Hepatocyte (in vitro differentiated cells): Measurements from ENCODE around the gene CCDC27. TPM values are rescaled to one million over a fixed set of nuclear protein-coding genes. Genes with fewer than 3 reads are reported as not detected.

ENCODE experiments used
- DNase-seq: peaks from one replicate; pipeline ENCODE4 v3.0.0-alpha.2; 2016; ENCODE audit warnings: low spot score
- H2AFZ ChIP-seq: fragments of 200-600 bp; sonication (generic); 2 replicates; pipeline ENCODE4 v1.6.0; 2016; ENCODE audit warnings: antibody characterized with exemption, mild to moderate bottlenecking
- H3K27ac ChIP-seq: fragments of 200-600 bp; sonication (generic); 2 replicates; pipeline ENCODE4 v1.5.1; 2016; ENCODE audit warnings: mild to moderate bottlenecking
- H3K27me3 ChIP-seq: fragments of 200-600 bp; sonication (generic); 2 replicates; pipeline ENCODE4 v1.6.1; 2016
- H3K36me3 ChIP-seq: fragments of 200-600 bp; sonication (generic); replicated peaks from 2 replicates; pipeline ENCODE4 v1.5.1; 2016; ENCODE audit warnings: low read depth; ENCODE audit not compliant: insufficient read depth
- H3K4me1 ChIP-seq: fragments of 200-600 bp; sonication (generic); 2 replicates; pipeline ENCODE4 v1.5.1; 2016; ENCODE audit warnings: mild to moderate bottlenecking, moderate library complexity; ENCODE audit not compliant: insufficient read depth
- H3K4me2 ChIP-seq: fragments of 200-600 bp; sonication (generic); 2 replicates; pipeline ENCODE4 v1.6.0; 2016
- H3K4me3 ChIP-seq: fragments of 200-600 bp; sonication (generic); 2 replicates; pipeline ENCODE4 v1.5.1; 2016; ENCODE audit warnings: mild to moderate bottlenecking
- H3K79me2 ChIP-seq: fragments of 200-600 bp; sonication (generic); 2 replicates; pipeline ENCODE4 v1.6.0; 2017; ENCODE audit warnings: mild to moderate bottlenecking
- H3K9me2 ChIP-seq: fragments of 200-600 bp; sonication (generic); replicated peaks from 2 replicates; pipeline ENCODE4 v1.6.0; 2017; ENCODE audit warnings: mild to moderate bottlenecking; ENCODE audit not compliant: insufficient read depth
- H3K9me3 ChIP-seq: fragments of 200-600 bp; sonication (generic); 2 replicates; pipeline ENCODE4 v1.5.1; 2016; ENCODE audit warnings: low read depth, mild to moderate bottlenecking
- H4K20me1 ChIP-seq: fragments of 200-600 bp; sonication (generic); 2 replicates; pipeline ENCODE4 v1.6.0; 2016; ENCODE audit warnings: mild to moderate bottlenecking; ENCODE audit not compliant: insufficient read depth, poor library complexity, severe bottlenecking
- EZH2 ChIP-seq: fragments of 200-600 bp; sonication (generic); IDR thresholded peaks from 2 replicates; pipeline ENCODE4 v1.6.1; 2016; ENCODE audit warnings: antibody characterized with exemption, mild to moderate bottlenecking, borderline replicate concordance
- EZH2phosphoT487 ChIP-seq: fragments of 200-600 bp; sonication (generic); IDR thresholded peaks from one replicate; pipeline ENCODE4 v1.6.1; 2018; ENCODE audit warnings: antibody characterized with exemption, mild to moderate bottlenecking, low read depth, moderate library complexity; ENCODE audit not compliant: unreplicated experiment, severe bottlenecking
- WGBS: methylation state at CpG from one replicate; pipeline ENCODE4 v1.1.6; 2016; ENCODE audit warnings: low lambda C conversion rate; ENCODE audit errors: missing lambda C conversion rate; 5-methylcytosine and 5-hydroxymethylcytosine counted together
- polyA plus RNA-seq: library from polyadenylated mRNA; unstranded; fragments of >200 nt; fragmentation: Nextera tagmentation; extraction: Ambion mirVana; gene quantifications from 2 replicates; pipeline ENCODE4 v1.2.1, GENCODE V29; 2016
- total RNA-seq: library from RNA; depleted of rRNA; stranded (reverse); fragments of >200 nt; gene quantifications from 2 replicates; pipeline ENCODE4 v1.2.3, GENCODE V29; 2014
- TF ChIP-seq, protein P1 (sequence below): fragments of 200-600 bp; sonication (generic); IDR thresholded peaks from 2 replicates; pipeline ENCODE4 v1.5.1; 2016; ENCODE audit warnings: antibody characterized with exemption, mild to moderate bottlenecking; ENCODE audit not compliant: poor library complexity

The CCDC27 gene
- total and polyA plus RNA-seq, 2 experiments from 2014 or later = 0.17 to 0.59 TPM

DNA sequence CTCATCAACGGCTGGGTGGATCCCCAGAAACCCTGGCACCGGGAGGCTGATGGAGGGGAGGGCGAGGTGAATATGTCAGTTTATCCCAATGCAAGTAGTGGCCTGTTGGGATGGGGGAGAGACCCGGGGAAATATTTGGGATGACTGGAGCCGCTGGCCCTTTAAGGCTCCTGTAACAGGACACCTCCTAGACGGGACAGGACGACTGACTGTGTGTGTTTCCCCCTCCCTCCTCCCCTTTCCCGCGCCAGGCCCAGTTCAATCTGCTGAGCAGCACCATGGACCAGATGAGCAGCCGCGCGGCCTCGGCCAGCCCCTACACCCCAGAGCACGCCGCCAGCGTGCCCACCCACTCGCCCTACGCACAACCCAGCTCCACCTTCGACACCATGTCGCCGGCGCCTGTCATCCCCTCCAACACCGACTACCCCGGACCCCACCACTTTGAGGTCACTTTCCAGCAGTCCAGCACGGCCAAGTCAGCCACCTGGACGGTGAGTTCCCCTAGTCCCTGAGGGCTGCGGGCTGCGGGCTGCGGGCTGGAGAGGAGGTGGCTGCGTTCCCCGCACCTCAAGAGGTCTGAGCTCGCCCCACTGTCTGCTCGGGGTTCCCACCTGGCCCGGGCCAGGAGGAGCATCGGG is 44.8 kb upstream of the CCDC27 start:
- peaks cover 18% of the 10 kb centered on the region for H3K27me3 ChIP-seq

DNA sequence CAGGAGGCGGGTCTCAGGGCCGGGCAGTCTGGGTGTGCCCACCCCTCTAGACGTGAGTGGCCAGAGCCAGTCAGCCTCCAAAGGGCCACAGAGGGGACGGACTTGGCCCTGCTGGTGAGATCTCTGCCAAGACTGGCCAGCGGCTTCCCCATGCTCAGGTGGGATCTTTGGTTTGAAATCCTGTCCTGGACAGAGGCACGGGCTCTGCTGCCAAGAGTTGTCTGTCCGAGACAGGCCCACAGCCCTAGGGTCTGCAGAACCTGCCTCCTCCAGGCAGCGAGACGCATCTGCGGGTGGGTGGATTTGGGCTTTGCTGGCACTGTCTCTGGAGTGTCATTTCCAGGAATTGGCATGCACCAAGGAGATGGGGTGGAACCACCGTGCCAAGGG is 44.3 kb upstream of the CCDC27 start:
- H3K27me3 ChIP-seq = peaks cover 18% of the 10 kb centered on the region
- no peak for DNase-seq
- H3K36me3 ChIP-seq = no peaks in the 10 kb centered on the region

More for the DNA sequence above, 44.8 kb upstream of the CCDC27 start:
- no peaks in the 10 kb centered on the region for H3K79me2 ChIP-seq
- 39% methylated on average over 27 of the region's 35 CpGs for WGBS
- H3K9me2 ChIP-seq = no peaks in the 10 kb centered on the region
- TF ChIP-seq, protein P1, sequence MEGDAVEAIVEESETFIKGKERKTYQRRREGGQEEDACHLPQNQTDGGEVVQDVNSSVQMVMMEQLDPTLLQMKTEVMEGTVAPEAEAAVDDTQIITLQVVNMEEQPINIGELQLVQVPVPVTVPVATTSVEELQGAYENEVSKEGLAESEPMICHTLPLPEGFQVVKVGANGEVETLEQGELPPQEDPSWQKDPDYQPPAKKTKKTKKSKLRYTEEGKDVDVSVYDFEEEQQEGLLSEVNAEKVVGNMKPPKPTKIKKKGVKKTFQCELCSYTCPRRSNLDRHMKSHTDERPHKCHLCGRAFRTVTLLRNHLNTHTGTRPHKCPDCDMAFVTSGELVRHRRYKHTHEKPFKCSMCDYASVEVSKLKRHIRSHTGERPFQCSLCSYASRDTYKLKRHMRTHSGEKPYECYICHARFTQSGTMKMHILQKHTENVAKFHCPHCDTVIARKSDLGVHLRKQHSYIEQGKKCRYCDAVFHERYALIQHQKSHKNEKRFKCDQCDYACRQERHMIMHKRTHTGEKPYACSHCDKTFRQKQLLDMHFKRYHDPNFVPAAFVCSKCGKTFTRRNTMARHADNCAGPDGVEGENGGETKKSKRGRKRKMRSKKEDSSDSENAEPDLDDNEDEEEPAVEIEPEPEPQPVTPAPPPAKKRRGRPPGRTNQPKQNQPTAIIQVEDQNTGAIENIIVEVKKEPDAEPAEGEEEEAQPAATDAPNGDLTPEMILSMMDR = no peak
- TF ChIP-seq EZH2phosphoT487 = no peak
- no peak overlapping the region for H3K4me3 ChIP-seq
- no peaks in the 10 kb centered on the region for H4K20me1 ChIP-seq
- no peak overlapping the region for H3K27ac ChIP-seq
- H3K9me3 ChIP-seq = no peaks in the 10 kb centered on the region
- H2AFZ ChIP-seq = no peak overlapping the region
- H3K36me3 ChIP-seq = no peaks in the 10 kb centered on the region
- peaks cover 4% of the 10 kb centered on the region for H3K4me1 ChIP-seq
- no peak for DNase-seq
- H3K4me2 ChIP-seq = no peak overlapping the region

DNA sequence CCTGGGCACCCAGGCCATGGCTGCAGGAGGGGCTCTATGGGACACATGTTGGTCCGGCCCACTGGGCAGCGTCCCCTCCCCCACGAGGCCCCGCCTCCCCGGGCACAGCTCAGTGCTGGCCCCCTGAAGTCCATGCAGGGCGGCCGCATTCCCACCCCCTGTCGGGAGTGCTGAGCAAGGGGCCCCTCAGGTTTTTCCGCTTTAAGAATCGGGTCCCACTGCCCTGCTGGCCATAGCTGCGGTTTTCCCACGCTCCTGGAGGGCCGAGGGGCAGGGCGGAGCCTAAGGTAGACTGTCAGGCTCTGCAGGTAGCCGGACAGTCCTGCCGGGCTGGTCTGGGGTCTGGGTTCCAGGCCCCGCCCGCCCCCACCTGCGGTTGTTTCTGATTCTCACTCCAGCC is 43.5 kb upstream of the CCDC27 start:
- WGBS = 28% methylated on average over 15 of the region's 19 CpGs
- H4K20me1 ChIP-seq = no peaks in the 10 kb centered on the region
- H3K9me3 ChIP-seq = no peaks in the 10 kb centered on the region
- H3K27ac ChIP-seq = no peak overlapping the region
- no peak overlapping the region for H3K4me3 ChIP-seq
- H3K9me2 ChIP-seq = no peaks in the 10 kb centered on the region
- DNase-seq = no peak
- no peaks in the 10 kb centered on the region for H3K79me2 ChIP-seq
- H3K4me2 ChIP-seq = no peak overlapping the region
- TF ChIP-seq, protein P1 = no peak
- TF ChIP-seq EZH2phosphoT487 = no peak
- peaks cover 4% of the 10 kb centered on the region for H3K4me1 ChIP-seq
- no peaks in the 10 kb centered on the region for H3K36me3 ChIP-seq
- H2AFZ ChIP-seq = no peak overlapping the region
- peaks cover 18% of the 10 kb centered on the region for H3K27me3 ChIP-seq

More for the DNA sequence above, 44.3 kb upstream of the CCDC27 start:
- Histone ChIP-seq H3K27ac (no peak overlapping the region), H3K9me2 (no peaks in the 10 kb centered on the region), H2AFZ (no peak overlapping the region), H3K4me2 (no peak overlapping the region), H4K20me1 (no peaks in the 10 kb centered on the region), H3K9me3 (no peaks in the 10 kb centered on the region), H3K4me1 (peaks cover 4% of the 10 kb centered on the region), H3K79me2 (no peaks in the 10 kb centered on the region), H3K4me3 (no peak overlapping the region)
- TF ChIP-seq, protein P1 = no peak
- TF ChIP-seq EZH2 (no peak), EZH2phosphoT487 (no peak)
- 74% methylated on average over 11 of the region's 11 CpGs for WGBS

DNA sequence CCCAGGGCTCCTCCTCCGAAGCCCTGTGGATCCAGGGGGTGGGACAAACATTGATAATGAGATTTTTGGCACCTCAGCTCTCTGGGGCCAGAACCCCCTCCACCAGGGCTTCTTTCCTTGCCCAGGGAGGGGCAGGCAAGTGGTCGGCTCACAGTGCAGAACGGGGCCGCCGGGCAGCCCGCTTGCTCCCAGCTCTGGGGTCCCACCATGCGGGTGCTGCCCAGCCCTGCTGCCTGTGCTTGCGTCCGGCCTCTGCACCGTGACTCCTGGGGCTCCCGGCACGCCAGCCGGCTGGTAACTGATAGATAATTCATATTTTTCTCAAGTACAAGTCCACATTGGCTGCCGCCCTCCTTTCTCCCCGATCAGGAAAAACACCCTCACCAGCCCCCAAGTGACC is 42.0 kb upstream of the CCDC27 start:
- 90% methylated on average over 13 of the region's 15 CpGs for WGBS
- peaks cover 18% of the 10 kb centered on the region for H3K27me3 ChIP-seq
- H3K9me3 ChIP-seq = no peaks in the 10 kb centered on the region
- H3K79me2 ChIP-seq = no peaks in the 10 kb centered on the region
- TF ChIP-seq EZH2phosphoT487 = no peak
- TF ChIP-seq, protein P1 = no peak
- TF ChIP-seq EZH2 = no peak
- no peak overlapping the region for H3K4me2 ChIP-seq
- no peaks in the 10 kb centered on the region for H3K9me2 ChIP-seq
- no peaks in the 10 kb centered on the region for H3K36me3 ChIP-seq
- peaks cover 4% of the 10 kb centered on the region for H3K4me1 ChIP-seq
- no peak overlapping the region for H3K27ac ChIP-seq
- no peak overlapping the region for H3K4me3 ChIP-seq
- H4K20me1 ChIP-seq = no peaks in the 10 kb centered on the region
- no peak overlapping the region for H2AFZ ChIP-seq
- no peak for DNase-seq
